Right atrium auricular region (tissue), 2 donors: ENCODE data around the gene KRTAP10-8. TPM values are rescaled to one million over a fixed set of nuclear protein-coding genes. Genes with fewer than 3 reads are reported as not detected.
"Not testable (repeated sequence)": the region's sequence is repeated elsewhere in the genome, so short reads cannot be mapped to it uniquely, and the experiment has no call there.

Source experiments
- DNase-seq: peaks from one replicate; pipeline ENCODE4 v3.0.0-alpha.2; 2019; ENCODE audit warnings: low spot score
- H3K27ac ChIP-seq, 2 donors: fragments of 200-600 bp; sonication (generic); 1 replicate in 1 of 2; 2 replicates in 1 of 2; pipeline ENCODE4 v1.5.1; 2016 to 2019
- H3K27me3 ChIP-seq, 2 donors: fragments of 200-600 bp; sonication (generic); one replicate each; pipeline versions ENCODE4 v1.5.1 to v1.6.0; 2017 to 2019
- H3K36me3 ChIP-seq: fragments of 200-600 bp; sonication (generic); one replicate; pipeline ENCODE4 v1.5.1; 2016
- H3K4me1 ChIP-seq, 2 donors: fragments of 200-600 bp; sonication (generic); one replicate each; pipeline versions ENCODE4 v1.5.1 to v1.6.0; 2017 to 2019
- H3K4me3 ChIP-seq, 2 donors: fragments of 200-600 bp; sonication (generic); 1 replicate in 1 of 2; 2 replicates in 1 of 2; pipeline ENCODE4 v1.5.1; 2017 to 2019; ENCODE audit warnings: mild to moderate bottlenecking in 1 of 2, moderate library complexity in 1 of 2
- H3K9me3 ChIP-seq, 2 donors: fragments of 200-600 bp; sonication (generic); one replicate each; pipeline ENCODE4 v1.5.1; 2019
- CTCF ChIP-seq, 2 donors: fragments of 200-600 bp; sonication (generic); IDR thresholded peaks; one replicate each; pipeline ENCODE4 v1.5.1; 2019; ENCODE audit warnings: antibody characterized with exemption in 2 of 2
- total RNA-seq, 2 donors: library from RNA; depleted of rRNA; stranded (reverse); fragments of >200 nt; gene quantifications; one replicate each; pipeline ENCODE4 v1.1.0, GENCODE V29; 2016

Gene KRTAP10-8
- total RNA-seq, 2 donors from 2014 or later, result not detected

- no peak for TF ChIP-seq CTCF (IDR thresholded peaks at IDR 0.05)
- no peak overlapping the region for H3K27ac ChIP-seq
- no peaks in the 10 kb centered on the region for H3K4me1 ChIP-seq
- H3K9me3 ChIP-seq, result peaks cover 0 to 9% of the 10 kb centered on the region in 2 donors
- no peak overlapping the region for H3K4me3 ChIP-seq
- H3K27me3 ChIP-seq, result no peaks in the 10 kb centered on the region
- no peak for DNase-seq
- no peaks in the 10 kb centered on the region for H3K36me3 ChIP-seq
These were observed 47.2 kb downstream of the KRTAP10-8 start for GRCh38 chr21:44658913-44659595.

GRCh38 chr21:44661567-44661966 lies 49.7 kb downstream of the KRTAP10-8 start:
- not testable (repeated sequence) for H3K27ac ChIP-seq, DNase-seq, H3K36me3 ChIP-seq, H3K27me3 ChIP-seq, H3K4me1 ChIP-seq, H3K9me3 ChIP-seq, H3K4me3 ChIP-seq

Other genes with a start within 250 kb of the KRTAP10-8 start
- gene LRRC3, start 156.6 kb upstream of the KRTAP10-8 start, total RNA-seq, result 1 to 10 TPM; 1.1 to 1.7 TPM
- gene KRTAP10-1, start 71.9 kb upstream of the KRTAP10-8 start, total RNA-seq, result not detected
- not detected for gene KRTAP10-2, start 60.6 kb upstream of the KRTAP10-8 start, total RNA-seq
- gene KRTAP10-3, start 53.3 kb upstream of the KRTAP10-8 start, total RNA-seq, result not detected
- not detected for gene KRTAP10-4, start 38.4 kb upstream of the KRTAP10-8 start, total RNA-seq
- gene KRTAP10-5, start 31.5 kb upstream of the KRTAP10-8 start, total RNA-seq, result not detected
- gene KRTAP10-6, start 19.6 kb upstream of the KRTAP10-8 start, total RNA-seq, result not detected
- gene KRTAP10-7, start 11.5 kb upstream of the KRTAP10-8 start, total RNA-seq, result not detected
- not detected for gene KRTAP10-9, start 15.0 kb downstream of the KRTAP10-8 start, total RNA-seq
- gene KRTAP10-10, start 25.3 kb downstream of the KRTAP10-8 start, total RNA-seq, result not detected
- gene KRTAP10-11, start 34.3 kb downstream of the KRTAP10-8 start, total RNA-seq, result not detected
- gene KRTAP12-4, start 42.6 kb downstream of the KRTAP10-8 start, total RNA-seq, result not detected
- not detected for gene KRTAP12-3, start 45.9 kb downstream of the KRTAP10-8 start, total RNA-seq
- gene KRTAP12-2, start 54.8 kb downstream of the KRTAP10-8 start, total RNA-seq, result not detected
- gene KRTAP12-1, start 70.1 kb downstream of the KRTAP10-8 start, total RNA-seq, result not detected
- not detected for gene KRTAP10-12, start 85.1 kb downstream of the KRTAP10-8 start, total RNA-seq
- gene TSPEAR, start 99.5 kb downstream of the KRTAP10-8 start, total RNA-seq, result not detected
- gene UBE2G2, start 189.7 kb downstream of the KRTAP10-8 start, total RNA-seq, result 10 to 100 TPM; 47.5 to 52.5 TPM
- gene SUMO3, start 206.0 kb downstream of the KRTAP10-8 start, total RNA-seq, result 10 to 100 TPM; 59.7 to 74.1 TPM